Suppressor macrophage treated with lipopolysaccharide for 1 hour (primary cell): ENCODE data around the gene MGLL.

Experiments
- DNase-seq, 3 donors: peaks; one replicate each; pipeline ENCODE4 v3.0.0-alpha.2; 2020 to 2022

Gene MGLL

GRCh38 chr3:127736801-127737539 is 85.3 kb downstream of the MGLL start:
- DNase-seq: no peak

GRCh38 chr3:127735767-127736693 is 86.3 kb downstream of the MGLL start:
- DNase-seq: peak; percentile 78 to 89 (median 88)

GRCh38 chr3:127734754-127735473 is 87.4 kb downstream of the MGLL start:
- peak; percentile 60 to 65 (median 62) for DNase-seq

- DNase-seq: no peak
Observed at GRCh38 chr3:127734181-127734720, 88.1 kb downstream of the MGLL start.

- no peak for DNase-seq
Observed at GRCh38 chr3:127733781-127734180, 88.5 kb downstream of the MGLL start.

GRCh38 chr3:127732879-127733350 is 89.4 kb downstream of the MGLL start:
- DNase-seq: peak; percentile 67 to 81 (median 77)

GRCh38 chr3:127732303-127732702 is 90.0 kb downstream of the MGLL start:
- DNase-seq: no peak

- no peak for DNase-seq
Observed at GRCh38 chr3:127731546-127732289, 90.6 kb downstream of the MGLL start.

GRCh38 chr3:127730666-127731295 is 91.5 kb downstream of the MGLL start:
- DNase-seq: peak in 1 of 3 donors; percentile 36

GRCh38 chr3:127730171-127730570 is 92.1 kb downstream of the MGLL start:
- DNase-seq: no peak

- peak; percentile 90 to 98 (median 98) for DNase-seq
Observed at GRCh38 chr3:127729556-127730056, 92.7 kb downstream of the MGLL start.

GRCh38 chr3:127728417-127729015 is 93.8 kb downstream of the MGLL start:
- peak; percentile 43 to 59 (median 44) for DNase-seq

- DNase-seq: no peak
Observed at GRCh38 chr3:127726894-127727293, 95.4 kb downstream of the MGLL start.

- DNase-seq: no peak
Observed at GRCh38 chr3:127723011-127723567, 99.2 kb downstream of the MGLL start.

GRCh38 chr3:127722091-127722784 is 100.1 kb downstream of the MGLL start:
- no peak for DNase-seq

GRCh38 chr3:127720985-127721935 is 101.1 kb downstream of the MGLL start:
- no peak for DNase-seq

- DNase-seq: no peak
Observed at GRCh38 chr3:127720161-127720823, 102.0 kb downstream of the MGLL start.

- no peak for DNase-seq
Observed at GRCh38 chr3:127719369-127719768, 102.9 kb downstream of the MGLL start.
